Activated naive CD4-positive, alpha-beta T cell treated with anti-CD3 and anti-CD28 coated beads, Interleukin-2, amount 50 U/mL, for 16 hours (primary cell): ENCODE results near the gene CD302.
"Not testable (repeated sequence)": the region's sequence is repeated elsewhere in the genome, so short reads cannot be mapped to it uniquely, and the experiment has no call there.

Source experiments
- DNase-seq: peaks from one replicate; pipeline ENCODE4 v3.0.0-alpha.2; 2020

Gene CD302

GRCh38 chr2:159745237-159745636 is 52.8 kb downstream of the CD302 start:
- DNase-seq: not testable (repeated sequence)

DNA sequence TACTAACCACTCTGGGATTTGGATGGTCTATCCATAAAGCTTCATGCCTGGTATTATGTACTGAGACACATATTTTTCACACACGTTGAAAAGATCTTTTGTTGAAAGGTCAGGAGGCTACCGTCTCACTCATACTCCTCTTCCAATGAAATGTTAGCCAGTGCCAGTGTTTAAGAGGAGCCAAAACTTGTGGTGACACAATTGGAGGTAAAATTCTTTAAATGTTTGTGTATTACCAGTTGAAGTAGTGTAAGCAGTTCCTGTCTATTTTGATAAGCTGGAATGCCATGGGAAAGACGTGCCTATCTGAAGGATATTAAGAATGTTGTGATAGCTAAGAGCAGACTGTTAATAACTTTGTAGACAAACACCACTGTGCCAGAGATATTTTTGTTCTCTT is 53.6 kb downstream of the CD302 start:
- DNase-seq: no peak

DNA sequence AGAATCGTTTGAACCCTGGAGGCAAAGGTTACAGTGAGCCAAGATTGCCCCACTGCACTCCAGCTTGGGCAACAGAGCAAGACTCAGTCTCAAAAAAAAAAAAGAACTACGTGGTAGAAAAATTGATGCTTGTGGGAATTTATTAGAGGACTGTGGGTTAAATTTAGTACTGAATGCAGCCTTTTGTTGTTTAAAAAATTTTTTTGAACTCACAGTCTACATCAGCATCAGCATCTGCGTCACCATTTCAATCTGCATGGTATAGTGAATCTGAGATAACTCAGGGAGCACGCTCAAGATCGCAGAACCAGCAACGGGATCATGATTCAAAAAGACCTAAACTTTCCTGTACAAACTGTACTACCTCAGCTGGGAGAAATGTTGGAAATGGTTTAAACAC is 55.2 kb downstream of the CD302 start:
- no peak for DNase-seq

DNA sequence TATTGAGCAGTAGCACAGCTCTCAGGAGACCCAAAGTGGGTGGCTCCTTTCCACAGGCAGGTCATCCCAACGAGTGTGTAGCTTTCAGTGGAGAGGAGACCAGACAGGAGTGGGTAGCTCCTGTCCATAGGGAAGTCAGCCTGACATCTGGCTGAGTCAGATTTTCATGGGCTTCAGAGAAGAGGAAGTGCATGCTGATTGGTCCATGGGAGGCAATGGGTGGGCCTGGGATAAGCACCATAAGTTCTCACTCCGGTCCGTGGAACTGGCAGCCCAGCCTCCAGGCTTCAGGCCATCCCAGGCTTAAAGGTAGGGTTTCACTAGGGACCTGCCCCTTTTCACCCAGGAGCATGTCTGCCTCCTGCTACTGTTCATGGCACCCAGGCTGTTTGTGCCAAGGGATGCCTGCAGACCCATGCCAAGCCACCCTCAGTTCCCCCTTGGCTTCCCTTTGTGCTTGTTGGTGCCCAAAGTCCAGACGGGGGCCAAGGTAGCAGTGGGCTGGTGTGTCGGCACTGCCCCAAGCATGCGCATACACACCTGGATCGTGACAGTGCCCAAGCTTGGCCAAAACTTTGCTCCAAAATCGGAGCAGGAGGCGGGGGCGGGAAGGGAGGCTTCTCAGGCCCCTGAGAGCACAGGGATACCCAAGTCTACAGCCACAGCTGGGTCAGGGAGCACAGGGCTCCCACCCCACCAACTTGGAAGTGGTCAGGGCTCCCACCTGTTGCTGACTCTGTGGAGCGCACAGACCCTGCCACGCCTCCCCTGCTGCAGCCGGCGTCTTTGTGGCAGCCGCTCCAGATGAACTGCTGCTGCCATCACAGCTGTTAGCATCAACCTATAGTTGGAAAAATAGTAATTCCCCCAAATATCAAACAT is 59.3 kb downstream of the CD302 start:
- DNase-seq: no peak

DNA sequence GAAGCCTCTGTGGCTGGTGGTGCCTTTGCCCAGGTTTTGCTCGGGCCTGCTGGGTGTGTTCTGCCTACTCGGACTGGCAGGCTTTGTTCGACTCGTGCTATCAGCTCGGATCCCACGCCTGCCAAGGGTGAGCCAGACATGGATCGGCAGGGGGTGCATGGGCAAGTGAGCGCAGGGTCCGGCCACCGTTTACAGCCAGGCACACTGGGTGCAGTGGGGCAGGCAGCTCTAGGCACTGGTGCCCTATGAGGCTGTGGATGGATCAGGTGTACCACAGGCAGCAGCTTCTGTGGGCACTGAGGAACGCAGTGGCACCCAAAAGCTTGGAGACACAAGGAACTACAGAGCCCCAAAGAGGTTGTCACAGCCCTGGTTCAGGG is 60.1 kb downstream of the CD302 start:
- DNase-seq: no peak

GRCh38 chr2:159737292-159737916 is 60.6 kb downstream of the CD302 start:
- no peak for DNase-seq

- DNase-seq: no peak
These were observed 62.0 kb downstream of the CD302 start for GRCh38 chr2:159736048-159736447.

GRCh38 chr2:159735648-159736047 is 62.4 kb downstream of the CD302 start:
- DNase-seq: no peak

GRCh38 chr2:159728629-159729028 is 69.4 kb downstream of the CD302 start:
- DNase-seq: no peak

GRCh38 chr2:159725713-159726112 is 72.3 kb downstream of the CD302 start:
- no peak for DNase-seq

- DNase-seq: not testable (repeated sequence)
These were observed 73.0 kb downstream of the CD302 start for GRCh38 chr2:159724795-159725572.

DNA sequence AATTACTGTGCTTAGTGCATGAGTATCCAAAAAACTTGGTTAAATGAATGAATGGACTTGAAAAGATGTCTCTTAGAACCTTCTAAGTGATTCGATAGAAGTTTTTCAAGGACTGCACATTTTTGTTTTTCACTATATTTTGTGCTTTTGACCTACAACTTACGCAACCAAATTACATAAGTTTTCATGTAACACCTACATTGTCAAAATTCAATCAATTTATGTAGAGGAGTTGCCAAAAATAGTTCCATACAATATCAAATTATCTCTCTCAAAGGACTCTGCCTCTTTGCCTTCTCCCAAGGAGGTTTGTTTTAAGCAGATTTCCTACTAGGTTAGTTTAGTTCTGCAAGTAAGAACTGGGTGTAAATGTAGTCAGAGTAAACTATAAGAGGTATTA is 75.4 kb downstream of the CD302 start:
- no peak for DNase-seq

- no peak for DNase-seq
These were observed 77.3 kb downstream of the CD302 start for GRCh38 chr2:159720676-159721075.
